HL-60/S4 treated with phorbol 12-myristate 13-acetate at 8.2 ng/mL for 4 days and 3 days (cell line): ENCODE results near the gene TRIM21.
"Not testable (repeated sequence)": the region's sequence is repeated elsewhere in the genome, so short reads cannot be mapped to it uniquely, and the experiment has no call there.

Source experiments
- in situ Hi-C: fragments of 300-500 bp; cut with MboI; formaldehyde crosslinking; loops from 2 replicates; pipeline ENCODE4 v1.15.0; 2022; ENCODE audit warnings: low sequenced_read_pairs

The TRIM21 gene

DNA sequence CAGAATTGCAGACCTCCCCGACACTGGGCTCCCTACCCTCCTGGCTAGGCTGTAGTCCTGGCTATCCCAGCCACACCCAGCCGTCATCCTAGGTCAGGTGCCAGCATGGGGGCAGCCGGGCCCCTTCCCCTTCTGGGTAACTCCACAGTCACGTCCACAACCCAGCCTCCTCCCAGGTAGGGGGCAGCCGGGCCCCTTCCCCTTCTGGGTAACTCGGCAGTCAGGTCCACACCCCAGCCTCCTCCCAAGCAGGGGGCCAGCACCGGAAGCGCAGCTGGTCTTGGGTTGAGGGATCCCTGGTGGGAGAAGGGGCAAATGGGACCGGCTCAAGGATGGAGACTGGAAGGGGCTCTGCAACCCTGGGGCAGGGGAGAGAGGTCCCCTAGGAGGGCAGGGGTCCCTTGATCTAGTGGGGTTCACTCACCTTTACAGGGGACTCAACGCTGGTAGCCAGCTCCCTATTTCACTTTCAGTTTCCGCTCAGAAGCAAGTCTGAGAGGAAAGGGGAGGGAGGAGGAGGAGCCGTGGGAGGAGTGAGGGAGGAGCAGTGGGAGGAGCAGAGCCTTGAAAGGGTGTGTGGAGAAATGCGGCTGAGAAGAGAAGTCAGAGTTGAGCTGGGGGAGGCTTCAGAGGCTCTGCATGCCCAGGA is at the start of gene TRIM21:
Gene TRIM21 (minus strand): TSS at position 494 of the 649 bp plus-strand sequence. CDS start 3,293 bp downstream, outside the sequence.
- in situ Hi-C loops, result no loop called here

DNA sequence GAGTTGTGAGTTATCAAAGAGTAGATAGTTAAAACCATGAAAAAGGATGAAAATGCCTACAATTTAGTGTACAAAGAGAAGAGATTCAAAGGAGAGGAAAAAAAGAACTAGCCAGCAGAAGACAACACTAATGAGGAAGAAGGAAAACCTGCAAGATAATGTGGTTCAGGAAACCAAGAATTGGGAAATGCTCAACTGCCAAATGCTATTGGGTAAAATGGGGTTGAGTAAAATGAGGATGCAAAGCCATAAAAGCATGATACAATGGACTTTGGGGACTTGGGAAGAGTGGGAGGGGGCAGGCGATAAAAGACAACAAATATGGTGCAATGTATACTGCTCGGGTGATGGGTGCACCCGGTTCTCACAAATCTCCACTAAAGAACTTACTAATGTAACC is 48.0 kb upstream of the TRIM21 start:
- in situ Hi-C loops, result no loop called here

DNA sequence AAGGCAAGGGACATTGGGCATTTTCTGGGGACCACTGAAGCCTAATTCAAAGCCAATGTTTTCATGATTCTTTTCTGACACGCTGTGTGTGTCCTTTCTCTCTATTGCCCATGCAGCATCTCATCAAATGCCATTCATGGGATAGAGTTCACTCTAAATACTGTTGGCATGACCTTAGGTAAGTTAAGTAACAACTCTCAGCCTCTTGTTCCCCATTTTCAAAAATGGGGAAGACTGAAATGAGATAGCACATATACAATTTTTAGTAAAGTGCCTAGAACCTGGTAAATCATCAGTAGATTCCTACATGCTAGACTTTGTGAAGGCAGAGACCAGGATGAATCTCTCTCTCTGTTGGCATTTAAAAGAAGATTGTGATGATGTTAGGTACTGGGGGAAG is 42.9 kb upstream of the TRIM21 start:
- in situ Hi-C loops, result no loop called here

DNA sequence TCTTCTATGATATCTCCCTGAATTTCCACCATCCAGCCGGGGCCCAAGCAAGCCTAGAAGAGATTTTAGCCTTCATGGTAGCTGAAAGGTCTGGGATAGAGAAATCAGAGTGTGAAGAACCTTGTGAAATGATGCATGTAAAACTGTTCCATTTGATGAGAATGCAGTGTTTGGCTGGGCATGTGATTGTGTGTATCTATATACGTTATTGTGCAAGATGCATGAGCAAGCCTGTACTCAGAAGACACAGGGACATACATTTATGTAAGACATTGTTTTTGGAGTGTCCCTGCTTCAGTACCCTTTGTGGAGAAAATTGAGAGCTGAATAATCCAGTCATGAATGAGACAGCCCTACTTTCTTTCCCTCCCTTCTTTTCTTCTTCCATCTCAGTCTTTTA is 40.4 kb upstream of the TRIM21 start:
- in situ Hi-C loops, result no loop called here

DNA sequence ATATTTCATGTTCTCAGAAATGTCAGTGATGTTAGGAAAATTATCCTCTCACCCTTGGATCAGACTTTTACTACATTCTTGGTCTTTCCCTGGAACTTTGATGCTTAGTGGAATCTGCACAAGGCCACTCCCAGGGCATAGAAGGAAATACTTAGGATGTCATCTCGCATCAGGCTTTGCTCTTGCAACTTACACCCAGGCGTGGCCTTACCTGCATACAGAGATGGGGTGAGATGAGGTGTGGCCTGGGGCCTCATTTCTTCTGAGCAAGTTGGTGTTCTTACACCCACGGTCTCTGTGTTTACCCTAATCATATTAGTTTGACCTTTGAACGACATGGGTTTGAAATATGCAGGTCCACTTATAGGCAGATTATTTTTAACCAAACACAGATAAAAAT is 36.5 kb upstream of the TRIM21 start:
- in situ Hi-C loops, result no loop called here

DNA sequence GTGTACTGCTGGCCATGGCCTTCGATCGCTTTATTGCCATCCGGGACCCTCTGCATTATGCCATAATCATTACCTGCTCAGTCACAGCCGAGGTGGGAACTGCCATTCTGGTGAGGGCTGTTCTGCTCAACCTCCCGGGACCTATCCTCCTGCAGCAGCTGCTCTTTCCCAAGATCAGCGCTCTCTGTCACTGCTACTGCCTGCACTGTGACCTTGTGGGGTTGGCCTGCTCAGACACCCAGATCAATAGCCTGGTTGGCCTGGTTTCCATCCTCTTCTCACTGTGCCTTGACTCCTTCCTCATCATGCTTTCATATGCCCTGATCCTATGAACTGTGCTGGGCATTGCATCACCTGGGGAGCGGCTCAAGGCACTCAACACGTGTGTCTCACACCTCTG is 24.9 kb upstream of the TRIM21 start:
- in situ Hi-C loops, result no loop called here

DNA sequence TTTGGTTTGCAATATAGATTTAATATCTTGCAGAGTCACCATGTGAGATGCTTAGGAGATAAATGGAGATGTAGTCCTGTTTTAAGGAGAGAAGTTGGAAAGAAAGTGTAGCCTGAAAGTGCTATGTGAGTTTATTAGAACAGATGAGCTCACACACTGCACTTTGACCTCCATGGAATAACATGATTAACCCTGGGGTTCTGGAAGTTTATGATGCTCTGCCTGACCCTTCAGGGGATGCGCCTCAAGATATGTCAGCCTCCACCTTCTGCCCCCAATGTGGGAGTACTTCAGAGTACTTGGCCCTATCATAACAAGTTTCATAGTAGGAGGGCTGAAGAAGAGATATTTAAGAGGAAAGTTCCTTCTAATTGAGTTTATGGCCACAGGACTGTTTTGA is 23.3 kb upstream of the TRIM21 start:
- in situ Hi-C loops, result no loop called here

DNA sequence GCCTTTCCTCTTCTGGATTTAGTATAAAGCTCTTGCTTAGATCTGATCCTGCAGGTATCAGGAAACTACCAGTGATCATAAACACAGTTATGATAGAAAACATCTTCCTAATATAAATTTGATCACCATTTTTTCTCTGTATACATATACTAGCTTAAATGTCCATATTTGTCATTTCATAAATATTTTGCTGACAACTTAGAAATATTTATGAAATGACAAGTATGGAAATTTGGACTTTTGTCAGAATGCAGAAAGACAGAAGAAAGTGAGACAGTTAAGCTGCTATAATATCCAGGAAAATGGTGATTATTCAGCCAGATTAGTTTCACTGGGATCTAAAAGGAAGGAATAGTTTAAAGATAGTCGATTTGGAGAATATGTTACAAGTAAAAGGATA is 22.8 kb upstream of the TRIM21 start:
- in situ Hi-C loops, result no loop called here

DNA sequence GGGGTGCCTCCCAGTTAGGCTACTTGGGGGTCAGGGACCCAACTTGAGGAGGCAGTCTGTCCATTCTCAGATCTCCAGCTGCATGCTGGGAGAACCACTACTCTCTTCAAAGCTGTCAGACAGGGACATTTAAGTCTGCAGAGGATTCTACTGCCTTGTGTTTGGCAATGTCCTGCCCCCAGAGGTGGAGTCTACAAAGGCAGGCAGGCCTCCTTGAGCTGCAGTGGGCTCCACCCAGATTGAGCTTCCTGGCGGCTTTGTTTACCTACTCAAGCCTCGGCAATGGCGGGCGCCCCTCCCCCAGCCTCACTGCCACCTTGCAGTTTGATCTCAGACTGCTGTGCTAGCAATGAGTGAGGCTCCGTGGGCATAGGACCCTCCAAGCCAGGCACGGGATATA is 12.7 kb upstream of the TRIM21 start:
- in situ Hi-C loops, result not testable (repeated sequence)

DNA sequence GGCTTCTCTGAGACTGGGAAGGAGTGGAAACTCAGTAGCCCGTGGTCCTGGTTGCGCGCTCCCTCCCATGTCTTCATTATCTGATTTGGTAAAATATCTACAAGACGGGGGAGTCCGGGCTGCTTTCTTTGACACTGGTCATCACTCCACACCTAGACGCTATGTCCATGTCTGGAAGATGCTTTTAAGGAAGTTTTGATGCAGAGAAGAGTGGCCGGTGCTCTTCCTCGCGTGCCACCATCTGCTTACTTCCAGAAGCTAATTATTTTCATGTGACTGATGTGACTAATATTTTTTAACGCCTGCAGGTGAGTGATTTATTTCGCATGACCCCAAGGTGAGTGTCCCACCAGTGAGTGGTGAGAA is 339 bp upstream of the TRIM21 start:
- in situ Hi-C loops, result no loop called here

DNA sequence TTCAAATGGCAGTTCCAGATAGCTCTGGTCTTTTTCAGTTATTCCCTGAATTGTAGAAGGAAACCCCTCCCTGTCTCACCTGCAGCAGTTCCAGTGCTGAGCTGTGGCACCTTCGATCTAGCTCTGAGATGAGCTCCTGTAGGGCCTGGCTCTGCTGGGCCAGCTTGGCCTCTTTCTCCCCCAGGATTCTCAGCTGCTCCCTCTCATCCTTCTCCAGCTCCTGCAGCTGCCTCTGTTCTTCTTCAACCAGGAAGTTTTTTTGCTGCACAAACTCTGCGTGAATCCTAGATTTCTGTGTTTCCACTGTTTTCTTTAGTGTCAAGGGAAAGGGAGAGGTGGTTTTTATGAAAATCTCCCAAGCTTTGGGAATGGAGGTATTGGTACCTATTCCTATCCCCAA is 5.3 kb downstream of the TRIM21 start:
- in situ Hi-C loops, result no loop called here

DNA sequence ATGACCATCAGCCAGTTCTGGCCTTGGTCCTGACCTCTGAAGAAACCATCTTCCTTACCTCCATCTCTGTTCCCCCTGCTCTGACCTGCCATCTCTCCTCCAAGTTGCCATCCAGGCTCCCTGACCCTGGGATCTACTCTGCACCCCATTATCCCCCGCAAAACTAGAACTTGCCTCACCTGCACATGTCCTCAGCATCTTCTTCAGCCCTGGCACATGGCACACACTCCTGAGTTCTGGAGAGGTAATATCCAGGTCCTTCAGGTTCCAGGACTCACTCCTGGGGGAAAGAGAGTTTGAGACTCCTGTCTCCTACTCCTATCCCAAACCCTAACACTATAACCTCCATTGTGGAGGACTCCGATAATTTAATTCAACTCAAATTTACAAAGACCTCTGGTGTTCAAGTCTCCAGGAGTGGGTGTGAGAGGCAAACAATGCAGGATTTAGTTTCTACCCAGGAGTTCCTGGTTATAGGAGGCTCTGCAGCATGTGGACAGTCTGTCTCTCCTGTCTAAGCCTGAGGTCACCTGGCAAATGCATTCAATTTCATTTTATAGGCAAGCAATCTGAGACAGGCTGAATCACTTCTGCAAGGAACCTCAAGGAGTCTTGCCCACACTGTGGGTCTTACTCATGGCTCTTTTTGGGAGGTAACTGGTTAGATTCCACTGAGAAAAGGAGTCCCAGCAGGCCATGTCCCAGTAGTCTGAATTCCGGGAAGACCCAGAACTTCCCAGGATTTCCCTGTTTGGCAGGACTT is 7.3 kb downstream of the TRIM21 start:
- in situ Hi-C loops, result no loop called here

DNA sequence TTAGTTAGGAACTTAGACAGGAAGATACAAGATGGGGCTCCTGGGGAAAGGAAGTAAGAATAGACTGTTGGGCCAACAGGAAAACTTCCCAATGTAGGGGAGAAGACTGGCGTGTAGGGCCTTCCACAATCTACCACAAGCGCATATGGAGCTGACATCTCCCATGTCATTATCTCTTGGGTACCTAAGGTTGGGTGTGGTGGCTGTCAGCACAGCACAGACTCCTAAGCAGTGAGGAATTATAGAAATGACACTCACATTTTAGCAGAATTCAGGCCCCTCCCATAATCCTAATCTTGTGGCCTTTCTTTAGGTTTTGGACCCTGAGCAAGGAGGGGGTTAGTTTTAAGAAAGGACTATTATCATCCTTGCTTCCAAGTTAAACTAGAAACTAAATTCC is 11.6 kb downstream of the TRIM21 start:
- in situ Hi-C loops, result no loop called here

DNA sequence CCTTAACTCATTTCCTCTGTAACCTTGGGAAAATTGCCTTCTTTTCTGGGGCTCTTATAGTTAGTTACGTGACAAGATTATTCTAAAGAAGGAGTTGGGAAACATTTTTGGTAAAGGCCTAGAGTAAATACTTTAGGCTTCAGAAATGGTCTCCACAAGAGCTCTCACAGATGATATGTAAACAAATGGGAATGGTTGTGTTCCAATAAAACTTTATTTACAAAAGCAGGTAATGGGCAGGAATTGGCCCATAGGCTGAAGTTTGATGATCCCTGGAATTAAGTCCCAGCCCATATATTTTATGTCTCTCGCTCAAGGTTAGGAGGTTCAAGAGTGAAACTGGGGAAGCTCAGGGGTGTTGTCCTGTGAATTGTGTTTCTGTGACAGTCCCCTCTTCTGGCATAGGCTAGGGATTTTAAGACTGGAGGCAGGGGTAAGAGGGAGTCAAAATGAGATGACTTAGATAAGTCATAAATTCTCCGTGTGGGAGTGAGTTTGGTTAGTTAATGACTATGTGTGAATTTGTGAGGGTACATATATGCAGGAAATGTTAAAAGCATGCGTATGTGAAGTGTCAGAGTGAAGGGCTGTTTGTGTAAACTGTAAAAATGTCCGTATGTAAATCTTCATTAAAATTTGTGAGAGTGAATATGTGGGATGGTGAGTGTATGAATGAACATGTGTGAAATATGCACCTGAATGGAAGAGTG is 17.9 kb downstream of the TRIM21 start:
- in situ Hi-C loops, result no loop called here

DNA sequence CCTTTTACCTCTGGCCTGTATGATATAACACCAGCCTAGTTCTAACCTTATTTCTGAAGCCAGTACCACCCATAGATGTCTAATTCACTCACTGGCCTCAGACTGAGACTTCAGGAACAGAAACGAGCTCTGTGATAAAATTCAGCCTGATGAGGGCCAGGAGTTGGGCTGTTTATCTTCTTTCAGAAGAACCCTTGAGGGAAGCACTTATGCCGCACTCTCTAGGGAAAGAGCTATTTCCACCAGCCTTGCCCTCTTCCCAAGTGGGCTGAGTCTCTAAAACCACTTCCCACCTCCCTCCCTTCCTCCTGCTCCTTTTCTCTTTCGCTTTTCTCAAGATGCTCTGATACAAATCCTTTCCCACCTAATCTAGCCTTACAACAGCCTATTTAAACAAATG is 23.3 kb downstream of the TRIM21 start:
- in situ Hi-C loops, result no loop called here

DNA sequence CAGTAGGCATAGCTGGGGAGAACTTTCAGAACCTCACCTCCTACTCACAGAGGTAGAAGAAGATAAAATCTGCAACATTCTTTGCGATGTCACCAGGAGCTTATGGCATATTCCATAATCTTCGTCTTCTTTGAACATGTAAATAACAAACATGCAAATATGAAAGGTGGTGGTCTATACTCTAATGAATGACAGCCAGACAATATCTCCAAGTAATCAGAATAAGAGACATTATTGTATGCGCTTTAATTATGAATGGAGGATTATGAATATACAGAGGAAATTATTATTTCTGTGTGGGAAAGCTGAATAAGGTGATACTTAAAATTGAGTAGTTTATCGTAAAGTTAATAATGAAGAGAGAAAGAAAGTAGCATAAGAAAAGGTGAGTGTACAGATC is 25.2 kb downstream of the TRIM21 start, which contains the start of gene OR52B4:
Gene OR52B4 (minus strand): TSS at position 101 of the 400 bp plus-strand sequence. CDS start 91 bp downstream, at position 10.
- in situ Hi-C loops, result no loop called here

DNA sequence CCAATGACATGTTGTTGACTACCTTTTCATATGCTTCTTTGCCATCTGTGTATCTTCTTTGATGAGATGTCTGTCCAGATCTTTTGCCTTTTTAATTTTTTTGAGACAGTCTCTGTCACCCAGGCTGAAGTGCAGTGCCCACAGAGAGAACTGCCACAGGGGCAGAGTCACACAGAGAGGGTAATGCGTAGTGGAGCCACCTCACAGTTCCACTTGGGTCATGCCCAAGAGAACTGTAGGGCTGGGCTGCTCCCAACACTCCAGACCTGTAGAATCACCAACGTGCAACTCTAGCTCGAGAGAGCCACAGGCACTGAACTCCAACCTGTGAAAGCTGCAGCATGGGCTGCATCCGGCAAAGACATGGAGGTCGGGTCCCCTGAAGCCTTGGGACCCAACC is 45.4 kb downstream of the TRIM21 start:
- in situ Hi-C loops, result not testable (repeated sequence)

DNA sequence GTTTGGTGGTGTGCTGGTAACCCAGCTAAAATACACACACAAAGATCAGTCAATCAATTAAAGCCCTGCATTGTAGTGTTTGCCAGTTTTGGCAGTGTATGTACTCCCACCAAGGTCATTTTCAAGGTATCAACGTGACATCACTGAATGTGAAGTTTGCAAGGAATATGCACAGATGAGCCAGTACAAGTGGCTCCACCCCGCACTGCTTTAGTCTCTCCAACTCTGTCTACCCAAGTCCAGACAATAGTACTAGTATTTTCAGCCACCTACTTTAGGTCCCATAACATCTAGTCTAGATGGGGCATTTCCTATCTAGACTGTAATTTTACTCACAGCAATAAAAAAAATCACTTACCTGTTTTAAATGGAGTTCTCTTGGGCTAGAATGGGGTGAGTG is 48.1 kb downstream of the TRIM21 start:
- in situ Hi-C loops, result not testable (repeated sequence)
